T-cell (primary cell): Measurements from ENCODE around the gene ASAP2. TPM values are rescaled to one million over a fixed set of nuclear protein-coding genes. Genes with fewer than 3 reads are reported as not detected.

ENCODE experiments used
- ATAC-seq, 4 experiments: fragments of 200-7000 bp in 3 of 4; fragments of 150-1000 bp in 1 of 4; cut with Tn5 transposase; replicated peaks in 1 of 4; 1 replicate in 3 of 4; 2 replicates in 1 of 4; pipeline ENCODE4 v1.10.0; 2021; ENCODE audit warnings: moderate library complexity in 3 of 4, mild to moderate bottlenecking in 2 of 4, moderate number of reproducible peaks in 1 of 4
- CTCF ChIA-PET, 2 donors: fragments of 300-600 bp; sonication (Branson Sonifier 250); formaldehyde crosslinking; loops; one replicate each; lab custom pipeline; 2022; ENCODE audit warnings: antibody characterized with exemption in 2 of 2; lab: Charles Lee
- POLR2A ChIA-PET, 2 donors: fragments of 300-600 bp; sonication (Branson Sonifier 250); formaldehyde crosslinking; loops; one replicate each; lab custom pipeline; 2022; ENCODE audit warnings: antibody characterized with exemption in 2 of 2; lab: Charles Lee
- DNase-seq, 35 experiments: peaks; one replicate each; pipeline versions ENCODE4 v3.0.0 to v3.0.0-alpha.2; 2013 to 2023
- H3K27ac ChIP-seq: one replicate; pipeline ENCODE4 v1.5.1; 2013; ENCODE audit warnings: low read length
- H3K27me3 ChIP-seq, 2 experiments: replicated peaks in 1 of 2; 1 replicate in 1 of 2; 2 replicates in 1 of 2; pipeline versions ENCODE4 v1.6.1 to v1.7.0; 2013; ENCODE audit warnings: low read length in 1 of 2, mixed read lengths in 1 of 2; ENCODE audit not compliant: control insufficient read depth in 2 of 2, insufficient read depth in 2 of 2; ENCODE audit errors: extremely low read depth in 1 of 2
- H3K36me3 ChIP-seq, 2 donors: 1 replicate in 1 of 2; 2 replicates in 1 of 2; pipeline versions ENCODE4 v1.6.1 to v1.7.0; 2013; ENCODE audit warnings: low read length in 1 of 2; ENCODE audit not compliant: control insufficient read depth in 2 of 2, insufficient read depth in 1 of 2; ENCODE audit errors: extremely low read depth in 1 of 2
- H3K4me1 ChIP-seq, 2 experiments: 1 replicate in 1 of 2; 2 replicates in 1 of 2; pipeline versions ENCODE4 v1.6.1 to v1.7.0; 2013; ENCODE audit warnings: low read length in 2 of 2, mixed read lengths in 1 of 2; ENCODE audit not compliant: insufficient read depth in 2 of 2, control insufficient read depth in 1 of 2; ENCODE audit errors: extremely low read depth in 1 of 2
- H3K4me3 ChIP-seq, 2 donors: 1 replicate in 1 of 2; 2 replicates in 1 of 2; pipeline versions ENCODE4 v1.5.1 to v1.7.0; 2013; ENCODE audit warnings: mild to moderate bottlenecking in 2 of 2, low read length in 1 of 2, moderate library complexity in 1 of 2; ENCODE audit not compliant: control insufficient read depth in 1 of 2; ENCODE audit errors: extremely low read depth in 1 of 2
- H3K9me3 ChIP-seq: 2 replicates; pipeline ENCODE4 v1.7.0; 2013
- H3K27ac Mint-ChIP-seq, 2 donors: one replicate each; pipeline ENCODE4 v1.8.0; 2020 to 2021; ENCODE audit warnings: mild to moderate bottlenecking in 2 of 2, mixed read lengths in 2 of 2
- H3K27me3 Mint-ChIP-seq, 2 donors: one replicate each; pipeline ENCODE4 v1.8.0; 2021 to 2022; ENCODE audit warnings: mixed read lengths in 2 of 2
- H3K36me3 Mint-ChIP-seq: one replicate; pipeline ENCODE4 v1.8.0; 2021; ENCODE audit warnings: mixed read lengths
- H3K4me1 Mint-ChIP-seq, 3 donors: one replicate each; pipeline ENCODE4 v1.8.0; 2020 to 2022; ENCODE audit warnings: mixed read lengths in 3 of 3, mild to moderate bottlenecking in 1 of 3
- H3K4me3 Mint-ChIP-seq, 3 donors: one replicate each; pipeline ENCODE4 v1.8.0; 2020 to 2022; ENCODE audit warnings: mild to moderate bottlenecking in 3 of 3, mixed read lengths in 3 of 3, moderate library complexity in 3 of 3
- H3K9me3 Mint-ChIP-seq, 3 donors: one replicate each; pipeline ENCODE4 v1.8.0; 2020 to 2022; ENCODE audit warnings: mixed read lengths in 3 of 3
- WGBS: methylation state at CpG from one replicate; pipeline ENCODE4 v1.1.5; 2013; ENCODE audit warnings: missing lambda C conversion rate; ENCODE audit not compliant: insufficient coverage; 5-methylcytosine and 5-hydroxymethylcytosine counted together
- total RNA-seq, 35 experiments: library from RNA in 6 of 35; stranded (reverse) in 6 of 35; fragments of 120-200 nt in 1 of 35; gene quantifications; one replicate each; pipeline versions ENCODE4 v1.2.1 to v1.2.4 and lab custom pipeline; 2013 to 2026

ASAP2 gene
- total RNA-seq, 5 donors from 2014 or later (not counting 1 experiment from before 2014, with no cell fraction given), result 0.10 to 0.38 (median 0.27) TPM; not detected in 1

- H3K9me3 ChIP-seq, result no peaks in the 10 kb centered on the region
- peaks cover 0 to 5% of the 10 kb centered on the region in 2 experiments for H3K4me1 ChIP-seq
- no peak overlapping the region for H3K4me3 ChIP-seq
- DNase-seq, result no peak
- Mint-ChIP-seq H3K4me3 (no peak overlapping the region), H3K27ac (no peak overlapping the region), H3K4me1 (peaks cover 0 to 4% (median 0%) of the 10 kb centered on the region in 3 donors), H3K36me3 (no peaks in the 10 kb centered on the region), H3K9me3 (no peaks in the 10 kb centered on the region), H3K27me3 (peaks cover 43 to 59% of the 10 kb centered on the region in 2 donors)
- peaks cover 0 to 18% of the 10 kb centered on the region in 2 experiments for H3K27me3 ChIP-seq
- WGBS, result no CpG with 5 or more reads among the region's 5 CpGs
- no peak overlapping the region for H3K27ac ChIP-seq
- ATAC-seq, result no peak
- H3K36me3 ChIP-seq, result no peaks in the 10 kb centered on the region
- ChIA-PET POLR2A (no interaction called here), CTCF (no interaction called here)
Observed at GRCh38 chr2:9201185-9201891, 5.3 kb upstream of the ASAP2 start.

- ChIA-PET CTCF (no interaction called here), POLR2A (interaction anchor here in 1 of 2 donors (0.7 kb wide), 1 partner anchor 340 kb away, joined by 3 read pairs; no protein-coding TSS in a partner anchor)
- Histone ChIP-seq H3K27ac (no peak overlapping the region), H3K27me3 (peaks cover 0 to 26% of the 10 kb centered on the region in 2 experiments), H3K9me3 (no peaks in the 10 kb centered on the region), H3K4me3 (no peak overlapping the region), H3K4me1 (peaks cover 0 to 13% of the 10 kb centered on the region in 2 experiments), H3K36me3 (no peaks in the 10 kb centered on the region)
- H3K27ac Mint-ChIP-seq, result no peak overlapping the region
- no peak overlapping the region for H3K4me3 Mint-ChIP-seq
- H3K9me3 Mint-ChIP-seq, result no peaks in the 10 kb centered on the region
- no peak for ATAC-seq
- DNase-seq, result no peak
- WGBS, result no CpG with 5 or more reads among the region's 3 CpGs
- no peaks in the 10 kb centered on the region for H3K36me3 Mint-ChIP-seq
- peaks cover 44 to 47% of the 10 kb centered on the region in 2 donors for H3K27me3 Mint-ChIP-seq
- peaks cover 0 to 7% (median 3%) of the 10 kb centered on the region in 3 donors for H3K4me1 Mint-ChIP-seq
Observed at GRCh38 chr2:9203006-9203405, 3.6 kb upstream of the ASAP2 start.

GRCh38 chr2:9203876-9204275 is 2.7 kb upstream of the ASAP2 start:
- Mint-ChIP-seq H3K4me3 (no peak overlapping the region), H3K4me1 (peaks cover 0 to 8% (median 3%) of the 10 kb centered on the region in 3 donors), H3K36me3 (no peaks in the 10 kb centered on the region), H3K27ac (no peak overlapping the region), H3K27me3 (peaks cover 46 to 47% of the 10 kb centered on the region in 2 donors), H3K9me3 (no peaks in the 10 kb centered on the region)
- H3K4me1 ChIP-seq, result peaks cover 0 to 13% of the 10 kb centered on the region in 2 experiments
- H3K9me3 ChIP-seq, result no peaks in the 10 kb centered on the region
- H3K27me3 ChIP-seq, result peaks cover under 1 to 25% of the 10 kb centered on the region in 2 experiments
- WGBS, result no CpG with 5 or more reads among the region's 5 CpGs
- ATAC-seq, result no peak
- POLR2A ChIA-PET, result no interaction called here
- no peak overlapping the region for H3K4me3 ChIP-seq
- H3K27ac ChIP-seq, result no peak overlapping the region
- no peaks in the 10 kb centered on the region for H3K36me3 ChIP-seq
- DNase-seq, result no peak
- CTCF ChIA-PET, result no interaction called here

- ATAC-seq (no peak), DNase-seq (no peak)
- Histone ChIP-seq H3K36me3 (no peaks in the 10 kb centered on the region), H3K9me3 (no peaks in the 10 kb centered on the region), H3K4me1 (peaks cover 0 to 13% of the 10 kb centered on the region in 2 experiments), H3K27me3 (peaks cover 2 to 25% of the 10 kb centered on the region in 2 experiments), H3K27ac (no peak overlapping the region), H3K4me3 (no peak overlapping the region)
- CTCF ChIA-PET, result no interaction called here
- WGBS, result no CpG with 5 or more reads among the region's 3 CpGs
- no peaks in the 10 kb centered on the region for H3K36me3 Mint-ChIP-seq
- peaks cover 0 to 8% (median 3%) of the 10 kb centered on the region in 3 donors for H3K4me1 Mint-ChIP-seq
- no peaks in the 10 kb centered on the region for H3K9me3 Mint-ChIP-seq
- H3K27me3 Mint-ChIP-seq, result peaks cover 45 to 49% of the 10 kb centered on the region in 2 donors
- no peak overlapping the region for H3K4me3 Mint-ChIP-seq
- no peak overlapping the region for H3K27ac Mint-ChIP-seq
- POLR2A ChIA-PET, result no interaction called here
Observed at GRCh38 chr2:9204939-9205338, 1.7 kb upstream of the ASAP2 start.

- CTCF ChIA-PET, result no interaction called here
- no CpG with 5 or more reads among the region's 6 CpGs for WGBS
Observed at GRCh38 chr2:9205486-9205885, 1.1 kb upstream of the ASAP2 start.

GRCh38 chr2:9206991-9207640 is 504 bp downstream of the ASAP2 start:
- ChIA-PET POLR2A (no interaction called here), CTCF (no interaction called here)
- DNase-seq (no peak), ATAC-seq (peak in 3 of 4 experiments; percentile 15 to 28 (median 19))
- no peaks in the 10 kb centered on the region for H3K36me3 ChIP-seq
- WGBS, result 2% methylated on average over 84 of the region's 84 CpGs
- H3K36me3 Mint-ChIP-seq, result no peaks in the 10 kb centered on the region
- peaks cover 2 to 27% of the 10 kb centered on the region in 2 experiments for H3K27me3 ChIP-seq
- peak overlapping the region in 2 of 3 donors; percentile 43 to 49 for H3K4me3 Mint-ChIP-seq
- no peak overlapping the region for H3K27ac Mint-ChIP-seq
- no peaks in the 10 kb centered on the region for H3K9me3 Mint-ChIP-seq
- H3K27me3 Mint-ChIP-seq, result peaks cover 47 to 52% of the 10 kb centered on the region in 2 donors
- H3K4me1 ChIP-seq, result peaks cover 0 to 13% of the 10 kb centered on the region in 2 experiments
- no peak overlapping the region for H3K27ac ChIP-seq
- peaks cover 0 to 8% (median 3%) of the 10 kb centered on the region in 3 donors for H3K4me1 Mint-ChIP-seq
- no peaks in the 10 kb centered on the region for H3K9me3 ChIP-seq
- peak overlapping the region in 1 of 2 donors; percentile 47 for H3K4me3 ChIP-seq

More at GRCh38 chr2:9205486-9205885, 1.1 kb upstream of the ASAP2 start:
- DNase-seq (no peak), ATAC-seq (no peak)
- Histone ChIP-seq H3K9me3 (no peaks in the 10 kb centered on the region), H3K4me1 (peaks cover 0 to 13% of the 10 kb centered on the region in 2 experiments), H3K36me3 (no peaks in the 10 kb centered on the region), H3K27ac (no peak overlapping the region), H3K27me3 (peaks cover 2 to 26% of the 10 kb centered on the region in 2 experiments), H3K4me3 (peak overlapping the region in 1 of 2 donors; percentile 59)
- Mint-ChIP-seq H3K36me3 (no peaks in the 10 kb centered on the region), H3K27ac (no peak overlapping the region), H3K27me3 (peaks cover 47 to 48% of the 10 kb centered on the region in 2 donors), H3K9me3 (no peaks in the 10 kb centered on the region), H3K4me3 (peak overlapping the region; percentile 28 to 61 (median 49)), H3K4me1 (peaks cover 0 to 8% (median 3%) of the 10 kb centered on the region in 3 donors)
- POLR2A ChIA-PET, result no interaction called here
